Central memory CD8-positive, alpha-beta T cell (primary cell): Measurements from ENCODE around the gene TPRA1.
"Not testable (repeated sequence)": the region's sequence is repeated elsewhere in the genome, so short reads cannot be mapped to it uniquely, and the experiment has no call there.

Experiments
- ATAC-seq: fragments of 150-1000 bp; cut with Tn5 transposase; replicated peaks from 2 replicates; pipeline ENCODE4 v1.10.0; 2022; ENCODE audit warnings: mild to moderate bottlenecking, moderate FRiP score, moderate number of reproducible peaks; ENCODE audit not compliant: poor library complexity, severe bottlenecking; ENCODE audit errors: extremely low read depth
- DNase-seq, 2 donors: peaks; one replicate each; pipeline ENCODE4 v3.0.0; 2021; ENCODE audit warnings: low spot score in 2 of 2
- H3K27ac Mint-ChIP-seq: one replicate; pipeline ENCODE4 v1.8.0; 2022; ENCODE audit warnings: low read depth, mild to moderate bottlenecking, moderate library complexity, mixed read lengths
- H3K27me3 Mint-ChIP-seq: one replicate; pipeline ENCODE4 v1.8.0; 2022; ENCODE audit warnings: mixed read lengths
- H3K36me3 Mint-ChIP-seq: one replicate; pipeline ENCODE4 v1.8.0; 2022; ENCODE audit warnings: mild to moderate bottlenecking, moderate library complexity, mixed read lengths; ENCODE audit not compliant: insufficient read depth
- H3K4me1 Mint-ChIP-seq: one replicate; pipeline ENCODE4 v1.8.0; 2022; ENCODE audit warnings: mixed read lengths
- H3K4me3 Mint-ChIP-seq: one replicate; pipeline ENCODE4 v1.8.0; 2022; ENCODE audit warnings: mild to moderate bottlenecking, moderate library complexity, mixed read lengths
- H3K9me3 Mint-ChIP-seq: one replicate; pipeline ENCODE4 v1.8.0; 2022; ENCODE audit warnings: mixed read lengths

TPRA1 gene

DNA sequence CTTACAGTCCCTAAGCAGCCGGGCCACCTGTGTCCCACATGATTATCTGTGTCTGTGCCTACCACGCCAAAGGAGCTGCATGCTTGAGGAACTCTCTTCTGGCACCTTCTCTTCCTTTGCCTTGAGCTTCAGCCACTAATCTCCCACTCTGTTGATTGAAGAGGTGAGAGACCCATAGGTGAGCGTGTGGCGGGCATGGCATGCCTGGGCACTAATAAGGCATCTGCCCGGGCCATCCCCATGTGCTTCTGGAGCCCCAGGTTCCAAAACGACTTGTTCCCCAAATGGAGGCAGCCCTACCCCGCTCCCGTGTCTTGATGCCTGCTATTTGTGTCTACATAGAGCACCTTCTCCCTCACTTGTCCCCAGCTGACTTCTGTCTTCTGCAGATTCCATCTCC is 20.7 kb upstream of the TPRA1 start:
- no peak overlapping the region for H3K4me3 Mint-ChIP-seq
- no peaks in the 10 kb centered on the region for H3K4me1 Mint-ChIP-seq
- no peak for DNase-seq
- peaks cover 19% of the 10 kb centered on the region for H3K36me3 Mint-ChIP-seq
- ATAC-seq: no peak
- no peaks in the 10 kb centered on the region for H3K9me3 Mint-ChIP-seq
- H3K27ac Mint-ChIP-seq: no peak overlapping the region
- H3K27me3 Mint-ChIP-seq: no peaks in the 10 kb centered on the region

DNA sequence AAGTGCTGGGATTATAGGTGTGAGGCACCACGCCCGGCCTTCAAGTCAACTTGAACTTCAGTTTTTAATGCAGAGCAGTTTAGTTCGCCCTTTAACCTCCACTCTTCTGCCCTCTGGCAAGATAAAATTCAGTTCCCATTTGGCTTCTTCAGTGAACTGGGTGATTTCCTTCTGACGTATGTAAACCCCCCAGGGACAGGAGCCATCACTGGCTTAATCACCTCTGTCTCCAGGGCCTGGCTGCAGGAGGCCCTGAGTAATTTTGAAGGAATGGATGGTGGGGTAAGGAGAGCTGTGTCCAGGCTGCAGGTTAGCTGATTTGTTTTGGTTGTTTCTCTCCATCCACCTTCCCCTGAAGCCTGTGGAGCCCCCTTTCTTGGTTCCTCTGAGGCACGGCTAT is 19.6 kb upstream of the TPRA1 start:
- Mint-ChIP-seq H3K27ac (no peak overlapping the region), H3K4me1 (no peaks in the 10 kb centered on the region), H3K9me3 (no peaks in the 10 kb centered on the region), H3K36me3 (peaks cover 22% of the 10 kb centered on the region), H3K4me3 (no peak overlapping the region), H3K27me3 (no peaks in the 10 kb centered on the region)
- no peak for ATAC-seq
- no peak for DNase-seq

DNA sequence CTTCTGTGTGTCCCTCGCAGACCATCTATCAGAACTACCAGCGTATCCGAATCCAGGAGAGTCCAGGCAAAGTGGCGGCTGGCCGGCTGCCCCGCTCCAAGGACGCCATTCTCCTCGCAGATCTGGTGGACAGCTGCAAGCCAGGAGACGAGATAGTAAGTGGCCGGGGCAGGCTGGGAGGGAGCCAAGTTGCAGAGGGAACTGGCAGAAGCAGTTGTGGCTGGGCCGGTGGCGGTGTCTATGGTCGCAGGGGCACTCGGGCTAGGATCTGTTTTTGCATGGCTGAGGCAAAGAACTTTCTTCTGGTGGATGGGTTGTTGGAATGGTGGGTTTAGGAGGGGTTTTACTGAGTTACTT is 17.8 kb upstream of the TPRA1 start:
- H3K4me1 Mint-ChIP-seq: no peaks in the 10 kb centered on the region
- H3K27me3 Mint-ChIP-seq: no peaks in the 10 kb centered on the region
- H3K9me3 Mint-ChIP-seq: no peaks in the 10 kb centered on the region
- ATAC-seq (no peak), DNase-seq (no peak)
- no peak overlapping the region for H3K27ac Mint-ChIP-seq
- H3K36me3 Mint-ChIP-seq: peaks cover 24% of the 10 kb centered on the region
- H3K4me3 Mint-ChIP-seq: no peak overlapping the region

DNA sequence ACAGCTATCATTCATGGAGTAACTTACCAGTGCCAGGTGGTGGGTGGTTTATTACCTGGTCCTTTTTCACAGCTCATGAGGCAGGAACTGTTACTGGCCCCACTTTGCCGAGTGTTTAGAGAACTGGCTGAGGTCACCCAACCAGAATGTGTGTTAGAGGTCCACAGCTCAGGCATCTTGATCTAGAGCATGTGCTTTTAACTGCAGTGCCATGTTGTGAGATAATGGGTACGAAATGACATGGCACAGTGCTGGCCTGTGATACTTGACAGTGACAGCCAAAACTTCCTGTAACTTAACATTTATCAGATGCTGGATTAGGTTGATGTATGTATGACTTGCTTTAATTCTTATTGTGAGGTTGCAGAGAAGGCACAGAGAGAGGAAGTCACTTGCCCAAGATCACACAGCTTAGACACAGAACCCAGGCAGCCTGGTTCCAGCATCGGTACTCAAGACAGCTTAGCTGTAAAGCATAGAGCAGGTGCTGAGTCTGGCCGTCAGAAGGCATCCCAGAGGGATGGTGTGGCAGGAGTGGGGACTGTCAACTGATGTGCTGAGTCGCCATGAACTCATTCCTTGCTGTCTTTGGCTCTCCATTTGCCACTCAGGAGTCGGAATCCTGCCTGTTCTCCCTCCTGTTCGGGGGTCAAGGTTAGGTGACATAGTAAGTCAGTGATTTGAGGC is 17.3 kb upstream of the TPRA1 start:
- Mint-ChIP-seq H3K9me3 (no peaks in the 10 kb centered on the region), H3K27ac (no peak overlapping the region), H3K27me3 (no peaks in the 10 kb centered on the region), H3K4me1 (no peaks in the 10 kb centered on the region), H3K36me3 (peaks cover 24% of the 10 kb centered on the region), H3K4me3 (no peak overlapping the region)
- ATAC-seq (no peak), DNase-seq (no peak)

DNA sequence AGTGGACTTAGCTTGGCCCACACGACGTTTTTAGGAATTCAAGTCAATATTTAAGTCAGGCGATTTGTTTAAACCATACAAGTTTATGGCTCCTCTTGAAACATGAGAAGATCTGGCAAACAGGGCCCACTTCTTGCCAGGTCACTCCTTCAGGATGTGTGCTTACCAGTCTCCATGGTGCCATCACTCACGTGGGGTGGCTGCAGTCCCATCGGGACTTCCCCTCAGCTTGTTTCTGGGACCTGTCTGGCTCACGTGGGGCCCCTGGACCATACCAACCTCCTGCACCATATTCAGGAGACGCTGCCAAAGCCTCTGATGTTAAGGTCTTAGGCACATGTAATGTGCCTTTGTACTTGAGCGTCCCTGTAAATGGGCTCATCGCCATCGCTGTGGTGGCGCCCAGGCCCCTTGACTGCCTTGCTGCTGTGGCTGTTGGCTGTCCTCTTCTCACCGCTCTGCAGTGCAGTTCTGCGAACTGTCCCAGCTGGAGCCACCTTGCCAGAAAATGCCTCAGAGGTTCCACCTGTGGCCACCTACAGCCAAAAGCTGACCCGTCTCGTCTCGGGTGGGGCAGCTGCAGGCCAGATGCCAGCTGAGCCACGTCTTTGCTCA is 16.6 kb upstream of the TPRA1 start:
- H3K27ac Mint-ChIP-seq: no peak overlapping the region
- H3K9me3 Mint-ChIP-seq: no peaks in the 10 kb centered on the region
- DNase-seq (no peak), ATAC-seq (no peak)
- H3K27me3 Mint-ChIP-seq: no peaks in the 10 kb centered on the region
- H3K4me1 Mint-ChIP-seq: peaks cover 5% of the 10 kb centered on the region
- H3K4me3 Mint-ChIP-seq: no peak overlapping the region
- H3K36me3 Mint-ChIP-seq: peaks cover 22% of the 10 kb centered on the region

DNA sequence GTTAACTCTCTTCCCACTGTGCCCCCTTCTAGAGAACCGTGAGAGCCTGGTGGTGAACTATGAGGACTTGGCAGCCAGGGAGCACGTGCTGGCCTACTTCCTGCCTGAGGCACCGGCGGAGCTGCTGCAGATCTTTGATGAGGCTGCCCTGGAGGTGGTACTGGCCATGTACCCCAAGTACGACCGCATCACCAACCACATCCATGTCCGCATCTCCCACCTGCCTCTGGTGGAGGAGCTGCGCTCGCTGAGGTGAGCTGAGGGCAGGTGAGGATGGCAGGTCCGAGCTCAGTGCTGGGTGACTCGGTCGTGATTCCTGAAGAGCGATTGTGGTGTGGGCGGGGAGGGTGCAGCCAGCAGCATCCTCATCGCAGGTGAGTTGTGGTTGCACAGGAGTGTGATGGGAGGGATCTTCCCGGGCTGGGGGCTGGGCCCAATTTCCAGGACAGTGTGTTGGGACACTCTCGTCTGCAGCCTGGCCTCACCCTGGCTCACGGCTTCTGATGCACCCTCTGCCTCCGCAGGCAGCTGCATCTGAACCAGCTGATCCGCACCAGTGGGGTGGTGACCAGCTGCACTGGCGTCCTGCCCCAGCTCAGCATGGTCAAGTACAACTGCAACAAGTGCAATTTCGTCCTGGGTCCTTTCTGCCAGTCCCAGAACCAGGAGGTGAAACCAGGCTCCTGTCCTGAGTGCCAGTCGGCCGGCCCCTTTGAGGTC is 15.7 kb upstream of the TPRA1 start:
- peaks cover 20% of the 10 kb centered on the region for H3K36me3 Mint-ChIP-seq
- ATAC-seq (no peak), DNase-seq (no peak)
- H3K9me3 Mint-ChIP-seq: no peaks in the 10 kb centered on the region
- no peak overlapping the region for H3K27ac Mint-ChIP-seq
- no peak overlapping the region for H3K4me3 Mint-ChIP-seq
- peaks cover 5% of the 10 kb centered on the region for H3K4me1 Mint-ChIP-seq
- H3K27me3 Mint-ChIP-seq: no peaks in the 10 kb centered on the region

DNA sequence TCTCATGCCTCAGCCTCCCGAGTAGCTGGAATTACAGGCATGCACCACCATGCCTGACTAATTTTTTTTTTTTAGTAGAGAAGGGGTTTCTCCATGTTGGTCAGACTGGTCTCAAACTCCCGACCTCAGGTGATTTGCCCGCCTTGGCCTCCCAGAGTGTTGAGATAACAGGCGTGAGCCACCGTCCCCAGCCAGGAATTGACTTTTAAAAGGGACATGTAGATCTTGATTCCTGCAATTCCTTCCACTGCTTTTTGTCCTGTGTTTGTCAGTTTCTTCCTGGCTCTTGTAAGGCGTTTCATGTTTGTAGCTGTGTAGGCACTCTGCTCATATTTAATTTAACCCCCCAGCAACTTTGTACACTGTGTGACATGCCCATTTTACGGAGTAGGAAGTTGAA is 15.0 kb upstream of the TPRA1 start:
- not testable (repeated sequence) for H3K27ac Mint-ChIP-seq, ATAC-seq, H3K27me3 Mint-ChIP-seq, H3K9me3 Mint-ChIP-seq, H3K4me3 Mint-ChIP-seq, DNase-seq, H3K4me1 Mint-ChIP-seq
- peaks cover 20% of the 10 kb centered on the region for H3K36me3 Mint-ChIP-seq

DNA sequence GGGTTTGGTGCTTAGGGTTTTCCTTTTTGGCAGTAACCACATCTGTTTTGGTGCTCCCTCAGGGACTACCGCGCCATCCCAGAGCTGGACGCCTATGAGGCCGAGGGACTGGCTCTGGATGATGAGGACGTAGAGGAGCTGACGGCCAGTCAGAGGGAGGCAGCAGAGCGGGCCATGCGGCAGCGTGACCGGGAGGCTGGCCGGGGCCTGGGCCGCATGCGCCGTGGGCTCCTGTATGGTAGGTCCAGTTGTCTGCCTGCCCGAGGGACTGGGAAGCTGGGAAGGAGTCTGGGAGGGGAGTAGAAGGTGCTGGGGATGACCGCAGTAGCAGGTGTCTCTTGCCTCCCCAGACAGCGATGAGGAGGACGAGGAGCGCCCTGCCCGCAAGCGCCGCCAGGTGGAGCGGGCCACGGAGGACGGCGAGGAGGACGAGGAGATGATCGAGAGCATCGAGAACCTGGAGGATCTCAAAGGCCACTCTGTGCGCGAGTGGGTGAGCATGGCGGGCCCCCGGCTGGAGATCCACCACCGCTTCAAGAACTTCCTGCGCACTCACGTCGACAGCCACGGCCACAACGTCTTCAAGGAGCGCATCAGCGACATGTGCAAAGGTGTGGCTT is 14.1 kb upstream of the TPRA1 start:
- H3K27me3 Mint-ChIP-seq: no peaks in the 10 kb centered on the region
- peaks cover 5% of the 10 kb centered on the region for H3K4me1 Mint-ChIP-seq
- H3K36me3 Mint-ChIP-seq: peaks cover 18% of the 10 kb centered on the region
- no peaks in the 10 kb centered on the region for H3K9me3 Mint-ChIP-seq
- no peak overlapping the region for H3K27ac Mint-ChIP-seq
- ATAC-seq: no peak
- no peak for DNase-seq
- H3K4me3 Mint-ChIP-seq: no peak overlapping the region

DNA sequence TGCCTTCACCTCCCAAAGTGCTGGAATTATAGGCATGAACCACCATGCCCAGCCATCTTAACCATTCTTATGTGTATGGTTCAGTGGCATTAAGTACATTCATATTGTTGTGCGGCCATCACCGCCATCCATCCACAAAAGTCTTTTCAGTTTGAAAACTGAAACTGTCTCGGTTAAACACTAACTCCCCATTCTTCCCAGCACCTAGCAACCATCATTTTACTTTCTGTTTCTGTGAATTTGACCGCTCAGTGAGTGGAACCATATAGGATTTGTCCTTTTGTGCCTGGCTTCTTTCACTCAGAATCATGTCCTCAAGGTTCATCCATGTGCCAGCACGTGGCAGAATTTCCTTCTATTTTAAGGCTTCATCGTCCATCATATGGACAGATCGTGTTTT is 13.5 kb upstream of the TPRA1 start:
- Mint-ChIP-seq H3K27ac (no peak overlapping the region), H3K27me3 (no peaks in the 10 kb centered on the region), H3K4me1 (peaks cover 5% of the 10 kb centered on the region), H3K9me3 (no peaks in the 10 kb centered on the region), H3K4me3 (no peak overlapping the region), H3K36me3 (peaks cover 18% of the 10 kb centered on the region)
- DNase-seq (no peak), ATAC-seq (no peak)

DNA sequence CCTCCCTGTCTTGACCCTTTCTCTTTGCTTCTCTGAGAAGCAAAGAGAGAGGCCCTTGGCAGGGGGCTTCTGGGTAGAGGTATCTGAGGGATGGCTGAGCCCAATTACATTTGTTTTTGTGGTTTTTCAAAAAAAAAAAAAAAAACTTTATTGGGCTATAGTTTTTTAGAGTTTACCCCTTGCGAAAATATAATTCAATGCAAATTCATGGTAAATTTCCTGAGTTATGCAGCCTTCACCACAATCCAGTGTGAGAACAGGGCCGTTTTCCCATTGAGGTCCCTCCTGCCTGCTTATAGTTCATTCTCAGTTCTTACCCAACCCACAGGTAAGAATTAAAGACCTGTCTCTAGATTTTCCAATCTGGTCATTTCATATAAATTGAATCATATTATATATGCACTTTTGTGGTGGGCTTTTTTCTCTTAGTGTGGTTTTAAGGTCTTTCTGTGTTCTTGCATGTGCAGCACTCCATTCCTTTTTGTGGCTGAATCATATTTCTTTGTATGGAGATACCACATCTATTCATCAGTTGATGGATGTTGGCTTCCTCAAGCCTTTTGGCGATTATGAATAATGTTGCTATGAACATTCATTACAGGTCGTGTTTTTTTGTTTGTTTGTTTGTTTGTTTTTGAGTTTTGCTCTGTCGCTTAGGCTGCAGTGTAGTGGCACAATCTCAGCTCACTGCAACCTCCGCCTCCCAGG is 10.4 kb upstream of the TPRA1 start:
- DNase-seq (no peak), ATAC-seq (no peak)
- no peak overlapping the region for H3K27ac Mint-ChIP-seq
- peaks cover 18% of the 10 kb centered on the region for H3K4me1 Mint-ChIP-seq
- peaks cover 9% of the 10 kb centered on the region for H3K36me3 Mint-ChIP-seq
- no peaks in the 10 kb centered on the region for H3K9me3 Mint-ChIP-seq
- no peak overlapping the region for H3K4me3 Mint-ChIP-seq
- H3K27me3 Mint-ChIP-seq: no peaks in the 10 kb centered on the region

DNA sequence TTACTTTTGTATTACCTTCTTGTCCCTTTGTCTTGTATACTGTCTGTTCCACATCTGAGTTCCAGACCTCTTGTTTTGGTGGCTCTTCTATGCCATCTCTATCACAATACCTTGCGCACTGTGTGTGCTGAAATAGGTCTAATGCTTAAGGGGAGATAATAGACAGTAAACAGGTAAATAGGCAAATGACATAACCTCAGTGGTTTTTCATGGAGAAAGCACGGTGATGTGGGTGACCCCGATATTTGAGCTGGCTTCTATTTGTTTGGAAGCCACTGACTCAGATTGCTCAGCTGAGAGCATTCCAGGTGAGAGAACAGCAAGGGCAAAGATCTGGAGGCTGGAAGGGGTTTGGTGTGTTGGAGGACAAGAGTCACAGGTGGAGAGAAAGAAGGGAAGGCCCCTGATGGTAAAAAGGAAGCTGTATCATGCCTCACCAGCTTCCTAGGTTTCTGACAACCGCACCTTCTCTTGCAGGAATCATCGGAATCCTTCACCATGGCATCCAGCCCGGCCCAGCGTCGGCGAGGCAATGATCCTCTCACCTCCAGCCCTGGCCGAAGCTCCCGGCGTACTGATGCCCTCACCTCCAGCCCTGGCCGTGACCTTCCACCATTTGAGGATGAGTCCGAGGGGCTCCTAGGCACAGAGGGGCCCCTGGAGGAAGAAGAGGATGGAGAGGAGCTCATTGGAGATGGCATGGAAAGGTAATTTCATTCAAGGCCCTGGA is 8.5 kb upstream of the TPRA1 start:
- Mint-ChIP-seq H3K9me3 (no peaks in the 10 kb centered on the region), H3K27me3 (no peaks in the 10 kb centered on the region), H3K4me1 (peaks cover 18% of the 10 kb centered on the region), H3K27ac (peak overlapping the region; percentile 44), H3K36me3 (peaks cover 7% of the 10 kb centered on the region), H3K4me3 (peak overlapping the region; percentile 68)
- DNase-seq (no peak), ATAC-seq (no peak)
